Naive thymus-derived CD4-positive, alpha-beta T cell (primary cell): Measurements from ENCODE around the gene CDYL. TPM values are rescaled to one million over a fixed set of nuclear protein-coding genes. Genes with fewer than 3 reads are reported as not detected.
A peak's percentile ranks its signal among the peaks of the same experiment; 100 is the strongest.

Experiments used
- ATAC-seq: fragments of 150-1000 bp; cut with Tn5 transposase; 2 replicates; pipeline ENCODE4 v1.10.0; 2021; ENCODE audit warnings: mild to moderate bottlenecking, moderate library complexity
- CTCF ChIA-PET: fragments of 350-600 bp; sonication (Branson Sonifier 250); formaldehyde crosslinking; loops from one replicate; lab custom pipeline; 2021; ENCODE audit warnings: antibody characterized with exemption; lab: Charles Lee
- POLR2A ChIA-PET: fragments of 350-600 bp; sonication (Branson Sonifier 250); formaldehyde crosslinking; loops from one replicate; lab custom pipeline; 2021; ENCODE audit warnings: antibody characterized with exemption, inconsistent platforms; lab: Charles Lee
- DNase-seq, 9 donors: peaks; one replicate each; pipeline versions ENCODE4 v3.0.0 to v3.0.0-alpha.2; 2020 to 2022; ENCODE audit warnings: mixed read lengths in 1 of 9
- H3K27ac ChIP-seq: one replicate; pipeline ENCODE4 v1.7.0; 2013; ENCODE audit warnings: mild to moderate bottlenecking, low read depth, low read length, moderate library complexity
- H3K27me3 ChIP-seq, 2 donors: one replicate each; pipeline ENCODE4 v1.7.0; 2013; ENCODE audit warnings: low read length in 2 of 2, mild to moderate bottlenecking in 2 of 2, moderate library complexity in 2 of 2; ENCODE audit not compliant: control insufficient read depth in 2 of 2, insufficient read depth in 2 of 2
- H3K36me3 ChIP-seq, 3 experiments: 1 replicate in 2 of 3; 2 replicates in 1 of 3; pipeline ENCODE4 v1.7.0; 2013; ENCODE audit warnings: low read length in 3 of 3, mild to moderate bottlenecking in 3 of 3, moderate library complexity in 1 of 3; ENCODE audit not compliant: insufficient read depth in 3 of 3, control insufficient read depth in 2 of 3
- H3K4me1 ChIP-seq, 2 donors: one replicate each; pipeline ENCODE4 v1.7.0; 2013; ENCODE audit warnings: low read length in 2 of 2, mild to moderate bottlenecking in 2 of 2, moderate library complexity in 1 of 2; ENCODE audit not compliant: control insufficient read depth in 2 of 2, insufficient read depth in 2 of 2
- H3K4me3 ChIP-seq: 2 replicates; pipeline ENCODE4 v1.7.0; 2013; ENCODE audit warnings: mild to moderate bottlenecking, low read length
- H3K9me3 ChIP-seq, 3 experiments: 1 replicate in 2 of 3; 2 replicates in 1 of 3; pipeline ENCODE4 v1.7.0; 2013; ENCODE audit warnings: low read length in 3 of 3; ENCODE audit not compliant: control insufficient read depth in 2 of 3
- H3K27ac Mint-ChIP-seq, 9 donors: one replicate each; pipeline ENCODE4 v1.8.0; 2020 to 2022; ENCODE audit warnings: mixed read lengths in 9 of 9, mild to moderate bottlenecking in 8 of 9, moderate library complexity in 5 of 9, inconsistent platforms in 2 of 9
- H3K27me3 Mint-ChIP-seq, 5 donors: one replicate each; pipeline ENCODE4 v1.8.0; 2021 to 2022; ENCODE audit warnings: mixed read lengths in 5 of 5, mild to moderate bottlenecking in 1 of 5
- H3K36me3 Mint-ChIP-seq, 5 donors: one replicate each; pipeline ENCODE4 v1.8.0; 2020 to 2022; ENCODE audit warnings: mixed read lengths in 5 of 5, mild to moderate bottlenecking in 3 of 5, inconsistent platforms in 1 of 5
- H3K4me1 Mint-ChIP-seq, 7 donors: one replicate each; pipeline ENCODE4 v1.8.0; 2020 to 2022; ENCODE audit warnings: mixed read lengths in 7 of 7, mild to moderate bottlenecking in 3 of 7, inconsistent platforms in 1 of 7
- H3K4me3 Mint-ChIP-seq, 10 donors: one replicate each; pipeline ENCODE4 v1.8.0; 2020 to 2022; ENCODE audit warnings: mild to moderate bottlenecking in 10 of 10, mixed read lengths in 10 of 10, moderate library complexity in 6 of 10, inconsistent platforms in 2 of 10
- H3K9me3 Mint-ChIP-seq, 11 donors: one replicate each; pipeline ENCODE4 v1.8.0; 2020 to 2022; ENCODE audit warnings: mixed read lengths in 11 of 11, mild to moderate bottlenecking in 4 of 11, inconsistent platforms in 1 of 11, moderate library complexity in 1 of 11
- intact Hi-C, 2 donors: fragments of 100-400 bp; cut with micrococcal nuclease; formaldehyde crosslinking; loops; one replicate each; pipeline ENCODE4 v1.15.1; 2023
- polyA plus RNA-seq, 2 donors: library from polyadenylated mRNA; unstranded; fragments of 300-500 nt; fragmentation: Illumina TruSeq; gene quantifications; one replicate each; pipeline ENCODE4 v1.2.3, GENCODE V29; 2021
- total RNA-seq, 6 experiments: library from RNA in 5 of 6; stranded (reverse) in 5 of 6; gene quantifications; 1 replicate in 5 of 6; 2 replicates in 1 of 6; pipeline ENCODE4 v1.2.3 and lab custom pipeline; 2021 to 2026

CDYL gene
- total and polyA plus RNA-seq, 7 experiments from 2014 or later = 3.6 to 43.3 (median 32.3) TPM

GRCh38 chr6:4731996-4732395 lies 44.2 kb upstream of the CDYL start:
- peaks cover 4 to 27% (median 14%) of the 10 kb centered on the region in 5 donors for H3K27me3 Mint-ChIP-seq
- peaks cover 0 to 22% (median 6%) of the 10 kb centered on the region in 7 donors for H3K4me1 Mint-ChIP-seq
- intact Hi-C loops = no loop called here
- ChIA-PET CTCF (no interaction called here), POLR2A (no interaction called here)
- H3K4me3 ChIP-seq = no peak overlapping the region
- no peaks in the 10 kb centered on the region for H3K9me3 ChIP-seq
- H3K27ac ChIP-seq = no peak overlapping the region
- H3K9me3 Mint-ChIP-seq = peaks cover 0 to 1% (median 0%) of the 10 kb centered on the region in 11 donors
- ATAC-seq = no peak
- H3K27me3 ChIP-seq = no peaks in the 10 kb centered on the region
- no peak for DNase-seq
- no peaks in the 10 kb centered on the region for H3K4me1 ChIP-seq
- no peaks in the 10 kb centered on the region for H3K36me3 Mint-ChIP-seq
- H3K27ac Mint-ChIP-seq = no peak overlapping the region
- no peak overlapping the region for H3K4me3 Mint-ChIP-seq
- no peaks in the 10 kb centered on the region for H3K36me3 ChIP-seq

GRCh38 chr6:4732691-4733315 lies 43.4 kb upstream of the CDYL start:
- H3K4me1 Mint-ChIP-seq = peaks cover 0 to 15% (median 5%) of the 10 kb centered on the region in 7 donors
- H3K27ac Mint-ChIP-seq = no peak overlapping the region
- Histone ChIP-seq H3K4me3 (no peak overlapping the region), H3K9me3 (no peaks in the 10 kb centered on the region), H3K36me3 (no peaks in the 10 kb centered on the region), H3K27ac (no peak overlapping the region), H3K4me1 (no peaks in the 10 kb centered on the region), H3K27me3 (no peaks in the 10 kb centered on the region)
- DNase-seq (no peak), ATAC-seq (no peak)
- peak overlapping the region in 4 of 10 donors; percentile 29 to 68 (median 47) for H3K4me3 Mint-ChIP-seq
- no peaks in the 10 kb centered on the region for H3K36me3 Mint-ChIP-seq
- H3K9me3 Mint-ChIP-seq = peaks cover 0 to 1% (median 0%) of the 10 kb centered on the region in 11 donors
- peaks cover 3 to 30% (median 14%) of the 10 kb centered on the region in 5 donors for H3K27me3 Mint-ChIP-seq
- CTCF ChIA-PET = no interaction called here
- POLR2A ChIA-PET = no interaction called here
- intact Hi-C loops = no loop called here

- Mint-ChIP-seq H3K4me3 (no peak overlapping the region), H3K36me3 (no peaks in the 10 kb centered on the region), H3K27me3 (peaks cover 0 to 26% (median 5%) of the 10 kb centered on the region in 5 donors), H3K4me1 (peaks cover 0 to 12% (median 3%) of the 10 kb centered on the region in 7 donors), H3K9me3 (peaks cover 0 to 1% (median 0%) of the 10 kb centered on the region in 11 donors), H3K27ac (no peak overlapping the region)
- ATAC-seq = no peak
- Histone ChIP-seq H3K27me3 (no peaks in the 10 kb centered on the region), H3K4me1 (no peaks in the 10 kb centered on the region), H3K27ac (no peak overlapping the region), H3K36me3 (no peaks in the 10 kb centered on the region), H3K9me3 (no peaks in the 10 kb centered on the region), H3K4me3 (no peak overlapping the region)
- intact Hi-C loops = no loop called here
- DNase-seq = no peak
- POLR2A ChIA-PET = interaction anchor here (0.7 kb wide), 1 partner anchor 1359 kb away, joined by 3 read pairs; no protein-coding TSS in a partner anchor
- CTCF ChIA-PET = no interaction called here
Observed at GRCh38 chr6:4736371-4736873, 39.8 kb upstream of the CDYL start.

- Histone ChIP-seq H3K4me3 (no peak overlapping the region), H3K9me3 (no peaks in the 10 kb centered on the region), H3K27ac (no peak overlapping the region), H3K27me3 (no peaks in the 10 kb centered on the region), H3K36me3 (no peaks in the 10 kb centered on the region), H3K4me1 (no peaks in the 10 kb centered on the region)
- intact Hi-C loops = no loop called here
- POLR2A ChIA-PET = no interaction called here
- CTCF ChIA-PET = no interaction called here
- ATAC-seq (no peak), DNase-seq (no peak)
- Mint-ChIP-seq H3K27me3 (peaks cover 0 to 21% (median 5%) of the 10 kb centered on the region in 5 donors), H3K4me1 (no peaks in the 10 kb centered on the region), H3K4me3 (no peak overlapping the region), H3K9me3 (no peaks in the 10 kb centered on the region), H3K36me3 (peaks cover 0 to 4% (median 0%) of the 10 kb centered on the region in 5 donors), H3K27ac (no peak overlapping the region)
Observed at GRCh38 chr6:4740032-4740431, 36.2 kb upstream of the CDYL start.

GRCh38 chr6:4743062-4743461 lies 33.1 kb upstream of the CDYL start:
- Mint-ChIP-seq H3K9me3 (no peaks in the 10 kb centered on the region), H3K4me3 (no peak overlapping the region), H3K36me3 (peaks cover 0 to 4% (median 0%) of the 10 kb centered on the region in 5 donors), H3K4me1 (no peaks in the 10 kb centered on the region), H3K27me3 (peaks cover 0 to 8% (median 5%) of the 10 kb centered on the region in 5 donors), H3K27ac (no peak overlapping the region)
- Histone ChIP-seq H3K27me3 (no peaks in the 10 kb centered on the region), H3K4me1 (no peaks in the 10 kb centered on the region), H3K27ac (no peak overlapping the region), H3K9me3 (no peaks in the 10 kb centered on the region), H3K36me3 (no peaks in the 10 kb centered on the region), H3K4me3 (no peak overlapping the region)
- intact Hi-C loops = no loop called here
- CTCF ChIA-PET = no interaction called here
- POLR2A ChIA-PET = interaction anchor here (0.6 kb wide), 1 partner anchor 11 kb away, joined by 3 read pairs; no protein-coding TSS in a partner anchor
- DNase-seq (no peak), ATAC-seq (no peak)

- intact Hi-C loops = no loop called here
Observed at GRCh38 chr6:4743926-4744325, 32.3 kb upstream of the CDYL start.

GRCh38 chr6:4747588-4747987 lies 28.6 kb upstream of the CDYL start:
- H3K4me3 Mint-ChIP-seq = no peak overlapping the region

More at GRCh38 chr6:4743926-4744325, 32.3 kb upstream of the CDYL start:
- POLR2A ChIA-PET = no interaction called here
- no peaks in the 10 kb centered on the region for H3K9me3 ChIP-seq
- H3K4me1 ChIP-seq = no peaks in the 10 kb centered on the region
- no peak overlapping the region for H3K27ac Mint-ChIP-seq
- H3K4me1 Mint-ChIP-seq = no peaks in the 10 kb centered on the region
- H3K27me3 ChIP-seq = no peaks in the 10 kb centered on the region
- no peaks in the 10 kb centered on the region for H3K9me3 Mint-ChIP-seq
- peaks cover 0 to 5% (median 4%) of the 10 kb centered on the region in 5 donors for H3K27me3 Mint-ChIP-seq
- CTCF ChIA-PET = no interaction called here
- ATAC-seq (no peak), DNase-seq (no peak)
- H3K27ac ChIP-seq = no peak overlapping the region
- H3K4me3 ChIP-seq = no peak overlapping the region
- H3K4me3 Mint-ChIP-seq = no peak overlapping the region
- peaks cover 0 to 4% (median 0%) of the 10 kb centered on the region in 5 donors for H3K36me3 Mint-ChIP-seq
- H3K36me3 ChIP-seq = no peaks in the 10 kb centered on the region

More at GRCh38 chr6:4747588-4747987, 28.6 kb upstream of the CDYL start:
- DNase-seq (no peak), ATAC-seq (no peak)
- intact Hi-C loops = no loop called here
- H3K9me3 ChIP-seq = no peaks in the 10 kb centered on the region
- no peaks in the 10 kb centered on the region for H3K4me1 Mint-ChIP-seq
- H3K9me3 Mint-ChIP-seq = no peaks in the 10 kb centered on the region
- H3K4me3 ChIP-seq = no peak overlapping the region
- CTCF ChIA-PET = no interaction called here
- POLR2A ChIA-PET = no interaction called here
- no peaks in the 10 kb centered on the region for H3K4me1 ChIP-seq
- no peak overlapping the region for H3K27ac Mint-ChIP-seq
- no peaks in the 10 kb centered on the region for H3K36me3 ChIP-seq
- H3K36me3 Mint-ChIP-seq = peaks cover 0 to 4% (median 0%) of the 10 kb centered on the region in 5 donors
- no peak overlapping the region for H3K27ac ChIP-seq
- no peaks in the 10 kb centered on the region for H3K27me3 ChIP-seq
- H3K27me3 Mint-ChIP-seq = peaks cover 0 to 5% (median 4%) of the 10 kb centered on the region in 5 donors
